GM15510 (cell line): ENCODE measurements around the gene ZSCAN9.

Experiments used
- POLR2A ChIP-seq: IDR thresholded peaks from 3 replicates; pipeline ENCODE4 v1.6.1; 2011; ENCODE audit warnings: borderline replicate concordance; ENCODE audit not compliant: insufficient read length; ENCODE audit errors: extremely low read depth

ZSCAN9 gene

GRCh38 chr6:28225056-28225834 is at the start of gene ZSCAN9:
ZSCAN9 (plus strand) TSS chr6:28225275; CDS start chr6:28227085, 1,810 bp downstream.
- TF ChIP-seq POLR2A, result peak; percentile 77

GRCh38 chr6:28176373-28176772 is 48.7 kb upstream of the ZSCAN9 start:
- no peak for TF ChIP-seq POLR2A

- no peak for TF ChIP-seq POLR2A
Measured at GRCh38 chr6:28182255-28182654, 42.8 kb upstream of the ZSCAN9 start.

- no peak for TF ChIP-seq POLR2A
Measured at GRCh38 chr6:28188111-28188979, 36.7 kb upstream of the ZSCAN9 start.

- no peak for TF ChIP-seq POLR2A
Measured at GRCh38 chr6:28200020-28200419, 25.1 kb upstream of the ZSCAN9 start.

GRCh38 chr6:28203201-28203600 is 21.9 kb upstream of the ZSCAN9 start:
- no peak for TF ChIP-seq POLR2A

- TF ChIP-seq POLR2A, result no peak
Measured at GRCh38 chr6:28205879-28206278, 19.2 kb upstream of the ZSCAN9 start.

- TF ChIP-seq POLR2A, result no peak
Measured at GRCh38 chr6:28206527-28206926, 18.5 kb upstream of the ZSCAN9 start.

GRCh38 chr6:28206928-28207509 is 18.1 kb upstream of the ZSCAN9 start:
- TF ChIP-seq POLR2A, result no peak

- TF ChIP-seq POLR2A, result no peak
Measured at GRCh38 chr6:28207510-28208110, 17.5 kb upstream of the ZSCAN9 start.

GRCh38 chr6:28208111-28208659 is 16.9 kb upstream of the ZSCAN9 start:
- TF ChIP-seq POLR2A, result no peak

- no peak for TF ChIP-seq POLR2A
Measured at GRCh38 chr6:28209753-28210535, 15.1 kb upstream of the ZSCAN9 start.

- TF ChIP-seq POLR2A, result no peak
Measured at GRCh38 chr6:28211840-28212509, 13.1 kb upstream of the ZSCAN9 start.
